ENCODE data around the gene TIPIN. TPM values are rescaled to one million over a fixed set of nuclear protein-coding genes. Genes with fewer than 3 reads are reported as not detected.
"Not testable (repeated sequence)": the region's sequence is repeated elsewhere in the genome, so short reads cannot be mapped to it uniquely, and the experiment has no call there.

TIPIN gene
- polyA plus RNA-seq, 4 donors, result 14.3 to 23.2 (median 17.7) TPM

DNA sequence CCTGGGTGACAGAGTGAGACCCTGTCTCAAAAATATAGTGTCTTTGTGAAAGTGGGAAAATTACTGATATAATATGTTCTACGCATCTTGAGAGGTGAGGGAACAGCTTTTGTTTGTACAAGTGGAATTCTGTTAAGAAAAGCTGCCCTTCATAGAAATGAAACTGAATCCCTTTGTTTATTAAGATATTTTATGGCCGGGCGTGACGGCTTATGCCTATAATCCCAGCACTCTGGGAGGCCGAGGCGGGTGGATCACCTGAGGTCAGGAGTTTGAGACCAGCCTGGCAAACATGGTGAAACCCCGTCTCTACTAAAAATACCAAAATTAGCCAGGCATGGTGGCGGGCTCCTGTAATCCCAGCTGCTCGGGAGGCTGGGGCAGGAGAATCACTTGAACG is 52.1 kb downstream of the TIPIN start:
- DNase-seq (ENCODE audit: low read depth in 4 of 4, low spot score in 2 of 4), result not testable (repeated sequence)

- no peak for DNase-seq (ENCODE audit: low read depth in 4 of 4, low spot score in 2 of 4)
These were observed 53.8 kb downstream of the TIPIN start for GRCh38 chr15:66302489-66303278.

DNA sequence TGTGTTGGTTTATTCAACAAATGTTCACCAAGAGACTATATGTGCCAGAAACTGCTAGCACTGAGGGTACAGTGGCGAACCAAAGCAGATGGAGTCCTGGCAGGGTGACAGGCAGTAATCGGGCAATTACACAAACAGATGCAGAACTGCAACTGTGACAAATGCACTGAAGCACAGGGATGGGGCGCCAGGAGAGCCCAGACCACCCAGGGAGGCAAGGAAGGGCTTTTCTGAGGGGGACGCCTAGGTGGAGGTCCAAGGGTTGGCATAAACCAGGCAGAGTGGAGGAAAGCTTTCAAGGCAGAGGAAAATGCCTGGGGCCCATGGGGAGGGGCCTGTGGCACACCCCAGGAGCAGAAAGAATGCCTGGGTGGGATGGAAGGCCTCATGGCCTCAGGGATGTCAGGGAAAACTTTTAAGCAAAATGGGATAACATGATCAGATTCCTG is 57.7 kb downstream of the TIPIN start:
- no peak for DNase-seq (ENCODE audit: low read depth in 4 of 4, low spot score in 2 of 4)

DNA sequence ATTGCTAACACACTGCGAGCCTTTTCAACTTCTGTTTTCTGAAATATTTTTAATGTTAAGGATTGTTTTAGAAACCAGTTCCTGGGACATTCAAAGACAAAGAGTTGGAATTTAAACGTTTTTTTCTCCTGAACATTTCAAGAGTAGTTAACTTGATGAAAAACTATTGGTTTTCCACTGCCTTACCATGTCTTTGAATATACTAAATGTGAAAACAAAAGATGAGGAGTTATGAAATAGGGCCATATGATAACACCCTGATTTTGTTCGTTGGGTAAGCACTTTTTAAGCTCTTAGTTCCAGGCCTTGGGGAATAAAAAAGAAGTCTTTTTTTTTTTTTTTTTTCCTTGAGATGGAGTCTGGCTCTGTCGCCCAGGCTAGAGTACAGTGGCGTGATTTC is 60.3 kb downstream of the TIPIN start:
- DNase-seq (ENCODE audit: low read depth in 4 of 4, low spot score in 2 of 4), result no peak

- no peak for DNase-seq (ENCODE audit: low read depth in 4 of 4, low spot score in 2 of 4)
These were observed 61.6 kb downstream of the TIPIN start for GRCh38 chr15:66294932-66295235.

DNA sequence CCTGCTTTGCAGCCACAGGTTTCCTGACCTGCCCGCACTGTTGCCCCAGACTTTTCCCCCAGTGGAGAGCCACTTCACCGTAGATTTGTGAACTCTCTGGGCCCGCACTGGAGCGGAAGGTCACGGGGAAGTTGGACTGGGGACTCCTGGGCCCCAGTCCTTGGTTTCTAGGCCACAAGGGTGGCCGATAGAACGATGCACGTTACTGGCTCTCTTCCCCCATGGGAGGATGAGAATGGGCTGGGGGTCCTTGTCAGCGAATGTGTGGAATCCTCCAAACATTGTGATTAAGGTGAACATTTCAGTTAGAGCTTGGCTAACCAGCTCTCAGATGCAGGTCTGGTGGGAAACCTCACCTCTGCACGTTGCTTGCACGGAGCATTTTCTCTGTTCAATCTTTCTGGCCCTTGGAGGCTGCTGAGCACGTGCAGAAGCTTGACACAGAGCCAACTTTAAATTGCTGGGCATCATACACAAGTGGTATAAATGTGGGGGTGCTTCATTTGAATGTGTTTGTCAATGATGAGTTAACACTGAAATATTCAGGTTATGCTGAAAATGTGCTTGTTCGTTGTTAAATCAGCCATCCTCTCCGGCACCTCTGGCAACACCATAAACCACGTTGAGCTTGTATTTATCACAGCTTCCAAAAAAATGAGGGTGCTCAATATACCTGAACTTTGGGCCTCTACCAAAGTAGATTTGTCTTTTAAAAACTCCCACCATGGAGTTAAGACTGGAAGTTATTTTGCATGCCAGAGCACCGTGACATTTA is 62.1 kb downstream of the TIPIN start:
- DNase-seq (ENCODE audit: low read depth in 4 of 4, low spot score in 2 of 4), result peak in 1 of 4 donors; percentile 50

- peak in 1 of 4 donors; percentile 37 for DNase-seq (ENCODE audit: low read depth in 4 of 4, low spot score in 2 of 4)
These were observed 62.9 kb downstream of the TIPIN start, which contains the start of gene DIS3L for GRCh38 chr15:66293419-66294156. Gene DIS3L, plus strand, starts transcription at chr15:66293568. Its CDS starts 29 bp downstream, at chr15:66293597.

DNA sequence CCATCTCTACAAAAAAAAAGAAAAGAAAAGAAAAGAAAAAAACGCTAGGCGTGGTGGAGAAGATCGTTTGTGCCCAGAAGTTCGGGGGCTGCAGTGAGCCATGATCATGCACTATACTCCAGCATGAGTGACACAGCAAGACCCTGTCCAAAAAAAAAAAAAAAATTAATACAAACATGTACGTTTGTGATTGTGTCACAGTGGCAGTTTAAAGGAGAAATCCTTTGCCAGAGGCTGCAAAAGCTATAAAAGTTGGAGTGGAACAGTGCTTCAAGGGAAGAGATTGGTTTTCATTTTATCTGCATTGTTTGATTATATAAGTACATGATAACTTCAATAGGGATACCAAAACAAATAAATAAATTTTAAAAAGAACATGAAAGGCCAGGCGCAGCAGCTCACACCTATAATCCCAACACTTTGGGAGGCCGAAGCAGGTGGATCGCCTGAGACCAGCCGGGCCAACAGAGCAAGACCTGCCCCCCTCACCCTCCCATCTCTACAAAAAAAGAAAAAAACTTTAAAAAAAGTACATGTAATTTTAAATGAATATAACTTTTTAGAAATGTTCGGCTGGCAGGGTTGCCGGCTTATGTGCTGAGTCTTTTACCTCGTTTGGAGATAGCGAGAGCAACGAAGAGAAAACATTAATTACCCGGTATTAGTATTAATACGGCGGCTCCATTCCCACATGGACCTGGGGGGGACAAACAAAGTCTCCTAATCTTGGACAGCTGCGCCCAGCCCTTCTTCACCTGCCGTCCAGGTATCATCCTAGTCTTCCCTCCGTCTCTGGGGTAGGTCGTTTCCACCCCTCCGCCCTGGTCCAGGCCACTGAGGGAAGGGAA is 63.7 kb downstream of the TIPIN start:
- DNase-seq (ENCODE audit: low read depth in 4 of 4, low spot score in 2 of 4), result no peak

DNA sequence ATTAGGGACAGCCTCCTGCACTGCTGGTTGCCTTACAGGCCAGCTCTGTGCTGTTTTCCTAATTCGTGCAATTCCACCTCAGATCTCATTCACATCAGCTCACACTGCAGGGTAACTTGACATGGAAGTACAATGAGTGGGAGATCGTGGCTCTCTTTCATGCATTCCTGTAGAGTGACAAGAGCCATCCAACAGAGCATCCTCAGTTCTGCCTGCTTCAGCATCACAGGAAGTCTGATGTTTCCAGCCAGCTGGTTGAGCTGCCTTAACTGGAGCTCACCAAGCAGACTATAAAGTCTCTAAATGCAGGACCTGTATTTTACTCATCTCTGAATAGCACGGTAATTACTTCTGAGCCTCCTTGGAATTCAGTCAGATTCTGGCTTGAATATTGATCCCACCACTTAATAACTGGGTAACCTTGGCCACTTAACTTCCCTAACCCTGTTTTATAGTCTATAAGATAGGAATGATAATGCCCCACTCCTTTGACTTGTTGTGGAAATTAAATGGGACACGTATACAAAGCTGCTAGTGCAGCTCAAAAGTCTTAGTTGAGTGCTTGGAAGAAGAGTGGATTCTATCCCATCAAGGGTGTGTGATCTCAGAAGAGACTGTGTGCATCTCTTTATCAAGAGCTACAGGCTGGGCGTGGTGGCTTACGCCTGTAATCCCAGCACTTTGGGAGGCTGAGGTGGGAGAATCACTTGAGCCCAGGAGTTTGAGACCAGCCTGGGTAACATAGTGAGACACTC is 64.5 kb downstream of the TIPIN start:
- DNase-seq (ENCODE audit: low read depth in 4 of 4, low spot score in 2 of 4), result no peak

- DNase-seq (ENCODE audit: low read depth in 4 of 4, low spot score in 2 of 4), result no peak
These were observed 66.0 kb downstream of the TIPIN start for GRCh38 chr15:66290518-66290917.

DNA sequence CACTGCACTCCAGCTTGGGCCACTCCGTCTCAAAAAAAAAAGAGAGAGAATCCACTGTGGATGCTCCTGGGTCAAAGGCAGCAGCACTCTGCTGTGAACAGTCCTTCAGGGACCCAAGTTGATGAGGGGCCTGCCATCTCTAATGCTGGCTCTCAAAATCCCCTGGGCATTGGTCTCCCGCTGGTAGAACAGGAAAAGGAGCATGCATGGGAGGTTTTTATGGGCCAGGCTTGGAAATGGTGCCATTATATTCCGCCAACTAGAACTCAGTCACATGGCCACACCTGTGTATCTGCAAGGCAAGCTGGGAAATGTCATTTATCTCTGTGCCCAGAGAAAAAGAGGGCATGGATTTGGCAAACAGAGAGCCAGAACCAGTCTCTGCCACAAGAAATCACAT is 66.5 kb downstream of the TIPIN start:
- DNase-seq (ENCODE audit: low read depth in 4 of 4, low spot score in 2 of 4), result no peak

DNA sequence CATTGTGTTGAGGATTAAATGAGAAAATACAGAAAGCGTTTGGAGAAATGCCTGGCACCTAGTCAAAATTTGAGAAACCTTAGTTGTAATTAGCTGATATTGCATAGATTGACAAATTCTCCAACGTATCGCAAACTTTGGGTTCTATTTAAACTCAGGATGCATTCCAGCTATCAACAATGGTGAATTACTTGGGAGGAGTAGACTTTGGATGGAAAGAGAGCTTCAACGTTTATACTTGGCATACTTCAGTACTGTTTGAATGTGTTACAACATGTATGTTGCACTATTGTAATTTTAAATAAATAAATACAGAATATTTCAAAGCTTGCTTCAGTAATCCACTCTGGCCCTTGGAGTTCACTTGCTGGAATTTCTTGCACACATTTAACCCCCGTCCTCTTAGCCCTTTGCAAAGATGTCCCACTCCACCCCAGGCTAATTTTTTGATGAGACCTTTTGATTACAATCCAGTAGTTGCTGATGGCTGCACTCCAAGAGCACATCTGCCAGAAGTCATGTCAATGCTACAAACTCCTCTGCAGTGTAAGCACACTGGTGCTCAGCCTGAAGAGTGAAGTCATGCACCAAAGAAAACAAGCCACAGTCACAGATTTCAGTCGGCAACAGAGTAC is 67.8 kb downstream of the TIPIN start:
- DNase-seq (ENCODE audit: low read depth in 4 of 4, low spot score in 2 of 4), result no peak

DNA sequence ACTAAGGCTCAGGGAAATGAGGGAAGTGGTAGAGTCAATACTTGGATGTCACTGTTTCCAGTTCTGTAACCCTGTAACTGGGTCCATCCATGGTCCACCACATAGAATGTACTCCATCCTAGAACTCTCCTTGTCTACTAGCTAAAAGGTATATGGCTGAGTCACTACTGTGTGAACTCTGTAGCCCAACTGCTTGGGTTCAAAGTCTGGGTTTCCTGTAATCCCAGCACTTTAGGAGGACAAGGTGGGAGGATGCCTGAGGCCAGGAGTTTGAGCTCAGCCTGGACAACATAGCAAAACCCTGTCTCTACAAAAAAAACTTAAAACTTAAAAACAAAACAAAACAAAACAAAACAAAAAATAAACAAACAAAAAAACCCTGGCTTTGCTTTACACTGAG is 68.4 kb downstream of the TIPIN start:
- DNase-seq (ENCODE audit: low read depth in 4 of 4, low spot score in 2 of 4), result no peak

DNA sequence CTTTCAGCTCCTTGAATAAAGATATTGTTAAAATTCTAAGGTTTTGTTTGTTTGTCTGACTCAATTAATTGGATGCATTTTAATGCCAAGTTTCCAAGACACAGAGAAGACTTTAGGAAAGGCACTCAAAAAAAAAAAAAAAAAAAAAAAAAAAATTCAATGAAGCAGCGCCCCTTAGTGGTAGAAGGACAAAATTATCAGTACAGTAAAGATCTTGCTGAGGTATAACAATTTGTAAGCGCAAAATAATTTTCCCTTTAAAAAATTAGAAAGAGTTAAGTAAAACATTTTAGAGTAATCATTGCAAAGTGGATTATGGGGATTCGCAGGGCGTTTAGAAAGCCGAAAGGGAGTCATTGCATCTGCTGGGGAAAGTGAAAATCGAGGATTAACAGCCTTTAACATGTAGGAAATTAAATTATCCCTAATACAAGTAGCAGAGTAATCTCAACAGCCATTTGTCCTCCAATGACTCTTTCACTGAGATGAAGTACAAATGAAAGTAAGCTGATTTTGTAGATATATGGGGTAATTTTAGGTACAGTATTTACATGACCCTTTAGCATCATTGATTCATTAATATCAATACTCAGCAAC is 68.9 kb downstream of the TIPIN start:
- no peak for DNase-seq (ENCODE audit: low read depth in 4 of 4, low spot score in 2 of 4)

Other genes starting within 250 kb of the TIPIN start
- gene MEGF11, start 102.9 kb downstream of the TIPIN start, polyA plus RNA-seq (ENCODE audit: insufficient read length in 4 of 4), result 1 to 10 TPM; 2.1 to 3.0 (median 3.0) TPM
- gene DIS3L, start 63.1 kb downstream of the TIPIN start, polyA plus RNA-seq (ENCODE audit: insufficient read length in 4 of 4), result 10 to 100 TPM; 29.9 to 56.1 (median 39.0) TPM
- 10 to 100 TPM; 49.4 to 55.6 (median 52.1) TPM for gene MAP2K1, start 30.2 kb upstream of the TIPIN start, polyA plus RNA-seq (ENCODE audit: insufficient read length in 4 of 4)
- 10 to 100 TPM; 34.1 to 44.5 (median 40.2) TPM for gene SNAPC5, start 141.1 kb upstream of the TIPIN start, polyA plus RNA-seq (ENCODE audit: insufficient read length in 4 of 4)
- gene RPL4, start 148.2 kb upstream of the TIPIN start, polyA plus RNA-seq (ENCODE audit: insufficient read length in 4 of 4), result 1,000 to 10,000 TPM; 3,356 to 4,114 (median 3,744) TPM
- 10 to 100 TPM; 23.1 to 30.5 (median 27.4) TPM for gene ZWILCH, start 148.6 kb upstream of the TIPIN start, polyA plus RNA-seq (ENCODE audit: insufficient read length in 4 of 4)
- under 1 TPM; 0.17 to 0.77 (median 0.23) TPM for gene LCTL, start 209.3 kb upstream of the TIPIN start, polyA plus RNA-seq (ENCODE audit: insufficient read length in 4 of 4)

Measured in left renal cortex interstitium (tissue), 4 donors.